Cerebellar cortex (tissue), 1 donor: ENCODE data around the gene MAP1LC3A.

Source experiments
- DNase-seq: peaks from one replicate; pipeline ENCODE4 v3.0.0-alpha.2; 2015; ENCODE audit warnings: low spot score

The MAP1LC3A gene

GRCh38 chr20:34529742-34530141 is 28.8 kb upstream of the MAP1LC3A start:
- DNase-seq, result no peak

GRCh38 chr20:34530342-34530741 is 28.2 kb upstream of the MAP1LC3A start:
- no peak for DNase-seq

DNA sequence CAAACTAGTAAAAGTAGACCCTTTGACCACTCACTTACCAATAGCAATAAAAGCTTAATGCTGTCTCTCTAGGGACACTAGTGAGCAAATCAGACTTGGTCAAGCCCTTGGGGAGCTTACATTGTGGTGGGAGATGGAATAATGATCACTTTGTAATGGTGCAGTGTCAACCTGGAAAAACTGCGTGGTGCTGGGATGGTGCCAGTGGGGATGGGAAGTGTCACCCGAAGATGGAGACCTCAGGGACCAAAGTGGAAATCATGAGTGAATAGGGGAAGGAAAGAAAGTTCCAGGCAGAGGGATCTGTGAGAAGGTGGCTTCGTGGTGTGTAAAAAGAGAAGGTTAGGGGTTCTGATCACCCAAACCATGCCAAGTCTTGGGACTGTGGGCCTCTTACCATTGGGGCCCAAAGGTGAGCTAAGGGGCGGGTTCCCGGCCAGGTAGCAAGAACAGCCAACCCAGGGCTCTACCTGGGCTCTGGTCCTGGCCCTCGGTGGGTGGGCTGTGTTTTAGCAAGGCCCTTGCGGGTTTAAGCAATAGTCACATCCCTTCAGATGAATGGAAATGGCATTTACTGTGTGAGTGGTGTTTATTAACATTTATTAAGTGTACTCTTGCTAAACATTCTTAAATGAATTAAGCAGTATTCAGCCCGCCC is 26.8 kb upstream of the MAP1LC3A start:
- no peak for DNase-seq

DNA sequence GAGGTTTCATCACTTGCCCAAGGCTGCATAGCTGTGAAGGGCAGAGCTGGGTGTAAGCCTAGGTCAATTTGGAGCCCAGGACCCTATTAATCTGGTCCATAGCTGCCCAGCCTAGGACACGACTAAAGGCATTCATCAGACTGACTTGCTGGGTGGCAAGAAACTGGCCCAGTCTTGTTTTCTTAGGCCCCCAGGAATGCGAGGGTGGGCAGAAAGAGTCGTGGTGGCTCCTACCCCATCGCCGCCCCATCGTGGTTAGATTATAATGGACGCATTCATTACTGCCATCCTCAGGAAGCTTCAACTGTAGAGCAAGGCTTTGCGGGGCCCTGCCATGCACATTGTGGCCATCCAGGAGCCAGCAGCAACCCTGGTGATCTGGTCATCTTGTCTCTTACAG is 26.2 kb upstream of the MAP1LC3A start:
- DNase-seq, result no peak

GRCh38 chr20:34532756-34533155 is 25.8 kb upstream of the MAP1LC3A start:
- DNase-seq, result no peak

DNA sequence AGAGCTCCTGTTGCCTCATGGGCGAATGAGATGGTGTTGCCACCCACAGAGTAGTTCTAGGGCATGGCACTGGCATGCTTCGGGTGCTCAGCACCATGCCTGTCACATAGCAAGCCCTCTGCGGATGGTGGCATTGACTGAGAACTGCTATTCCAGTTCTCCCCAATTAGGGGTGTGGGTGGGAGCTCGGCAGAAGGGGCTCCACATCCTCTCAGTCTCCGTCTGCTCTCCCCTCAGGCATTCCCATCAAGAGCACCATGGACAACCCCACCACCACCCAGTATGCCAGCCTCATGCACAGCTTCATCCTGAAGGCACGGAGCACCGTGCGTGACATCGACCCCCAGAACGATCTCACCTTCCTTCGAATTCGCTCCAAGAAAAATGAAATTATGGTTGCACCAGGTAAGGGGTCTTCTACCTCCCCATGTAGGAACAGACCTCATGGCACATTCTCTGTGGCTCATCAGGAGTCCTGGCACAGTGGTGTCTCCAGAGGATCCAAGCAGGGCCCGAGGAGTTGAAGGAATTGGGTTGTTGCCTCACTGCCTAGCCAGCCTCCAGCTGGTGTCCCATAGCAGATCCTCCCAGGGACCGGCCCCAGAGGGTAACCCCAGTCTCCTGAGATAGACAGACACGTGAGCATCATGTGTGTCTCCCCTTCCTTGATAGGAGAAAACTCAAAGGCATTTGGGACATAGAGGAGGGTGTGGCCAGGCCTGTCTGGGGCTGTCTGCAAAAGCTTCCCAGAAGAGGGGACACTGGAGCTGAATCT is 23.9 kb upstream of the MAP1LC3A start:
- no peak for DNase-seq

GRCh38 chr20:34535301-34535840 is 23.1 kb upstream of the MAP1LC3A start:
- no peak for DNase-seq

- DNase-seq, result no peak
Observed at GRCh38 chr20:34535857-34536256, 22.7 kb upstream of the MAP1LC3A start.

GRCh38 chr20:34536798-34537394 is 21.6 kb upstream of the MAP1LC3A start:
- peak; percentile 52 for DNase-seq

DNA sequence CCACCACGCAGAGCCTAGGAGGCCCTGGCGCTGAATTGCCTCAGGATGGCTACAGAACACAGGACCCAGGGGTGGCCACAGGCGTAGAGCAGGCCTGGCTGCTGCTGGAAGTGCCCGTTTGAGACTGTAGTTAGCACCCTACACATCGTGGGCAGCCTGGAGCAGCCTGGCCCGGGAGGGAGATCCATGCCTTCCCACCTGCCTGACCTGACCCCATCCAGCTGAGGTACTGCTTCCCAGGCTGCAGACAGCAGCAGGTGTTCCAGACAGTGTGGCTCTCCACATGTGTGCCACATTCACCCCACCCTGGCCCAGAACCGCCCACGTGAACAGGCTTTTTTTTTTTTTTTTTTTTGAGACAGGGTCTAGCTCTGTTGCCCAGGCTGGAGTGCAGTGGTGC is 20.9 kb upstream of the MAP1LC3A start:
- DNase-seq, result no peak

DNA sequence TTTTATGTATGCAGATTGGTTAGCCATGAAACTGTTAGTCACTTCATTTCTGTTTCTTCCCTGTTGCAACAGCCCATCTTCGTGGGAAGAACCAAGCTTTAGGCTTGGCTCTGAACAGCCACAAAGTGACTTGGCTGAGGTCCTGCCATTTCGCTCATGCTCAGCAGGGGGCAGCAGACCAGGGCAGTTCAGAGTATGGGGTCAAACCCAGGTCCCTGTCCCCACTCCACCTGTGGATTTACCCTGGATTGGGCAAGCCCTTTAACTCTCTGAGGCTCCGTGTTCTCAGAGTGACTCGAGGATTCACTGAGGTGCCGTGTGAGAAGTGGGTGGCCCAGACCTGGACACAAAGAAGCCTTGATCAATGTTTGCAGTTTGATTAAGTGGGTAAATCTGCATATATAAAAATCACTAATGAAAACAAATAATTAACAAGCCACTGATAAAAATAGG is 19.8 kb upstream of the MAP1LC3A start:
- peak; percentile 31 for DNase-seq

GRCh38 chr20:34539756-34540155 is 18.8 kb upstream of the MAP1LC3A start:
- no peak for DNase-seq

DNA sequence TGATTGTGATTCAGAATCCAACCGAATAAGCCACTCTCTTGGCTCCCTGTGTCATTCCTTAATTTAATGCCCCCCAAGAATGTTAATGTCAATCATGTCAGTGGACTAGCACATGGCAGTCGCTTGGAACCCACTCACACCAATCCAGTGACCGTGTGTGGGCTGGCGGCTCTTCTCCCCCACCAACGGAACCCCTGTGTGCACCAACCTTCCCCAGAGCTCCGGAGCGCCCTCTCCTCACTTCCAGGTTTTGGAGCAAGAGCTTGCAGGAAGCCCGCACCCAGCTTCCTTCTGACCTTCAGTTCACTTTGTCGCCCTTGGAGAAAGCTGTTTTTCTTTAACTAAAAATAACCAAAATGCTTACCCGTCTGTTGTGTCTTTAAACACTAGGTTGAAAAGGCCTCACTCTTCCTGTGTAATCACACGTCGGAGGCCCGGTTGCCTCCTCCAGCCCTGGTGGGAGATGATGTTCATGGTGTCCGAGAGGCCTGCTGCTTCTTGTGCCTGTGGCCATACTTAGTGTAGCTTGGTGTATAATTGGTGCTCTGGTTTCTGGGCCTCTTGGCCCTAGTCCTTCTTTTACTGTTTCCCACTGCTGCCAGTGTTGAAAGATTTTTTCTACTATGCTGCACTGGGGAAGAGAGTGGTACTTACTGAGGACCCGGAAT is 17.8 kb upstream of the MAP1LC3A start:
- DNase-seq, result no peak

DNA sequence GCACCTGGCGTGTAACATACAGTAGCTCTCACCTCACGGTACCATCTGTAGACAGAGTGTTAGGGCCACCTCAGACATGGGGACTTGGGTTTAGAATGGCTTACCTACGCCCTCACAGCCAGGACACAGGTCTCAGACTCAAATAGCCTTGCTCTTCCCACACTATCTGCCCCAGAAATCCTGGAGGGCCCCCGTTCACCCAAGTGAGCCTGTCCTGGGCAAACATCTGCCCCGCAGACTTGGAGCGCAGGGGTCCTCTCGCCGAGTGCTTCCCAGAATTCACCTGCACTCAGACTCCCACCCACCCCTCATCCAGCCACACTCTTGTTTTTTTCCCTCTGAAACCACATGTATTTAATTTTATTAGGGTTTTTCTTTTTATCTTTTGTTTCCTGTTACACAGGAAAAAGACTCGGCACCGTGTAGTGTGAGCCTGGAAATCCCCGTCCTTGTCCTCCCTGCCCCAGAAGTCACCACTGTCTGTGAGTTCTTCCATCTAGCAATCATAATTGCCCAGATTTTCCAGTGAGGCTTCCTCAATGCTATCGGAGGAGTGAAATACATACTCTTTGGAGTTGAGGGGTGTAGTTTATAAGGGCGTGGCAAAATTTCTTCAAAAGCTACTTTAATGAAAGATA is 17.1 kb upstream of the MAP1LC3A start:
- DNase-seq, result no peak

DNA sequence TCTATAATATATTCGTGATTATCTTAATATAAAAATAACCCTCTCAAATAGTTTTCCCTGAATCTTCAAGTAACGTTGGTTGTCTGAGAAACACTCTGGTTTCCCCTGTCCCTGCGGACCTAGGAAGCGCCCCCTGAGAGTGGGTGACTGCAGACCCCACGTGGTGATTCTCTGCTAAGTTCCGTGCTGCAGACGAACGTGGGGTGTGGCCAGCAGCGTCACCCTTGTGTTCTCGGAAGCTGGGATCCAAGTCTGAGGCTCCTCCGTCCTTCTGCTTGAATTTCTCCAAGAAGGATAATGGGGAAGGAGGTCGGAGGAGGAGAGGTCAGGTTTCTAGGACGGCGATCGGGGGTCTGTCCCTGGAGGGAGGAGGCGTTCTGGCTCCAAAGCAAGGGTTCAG is 16.6 kb upstream of the MAP1LC3A start:
- DNase-seq, result no peak

DNA sequence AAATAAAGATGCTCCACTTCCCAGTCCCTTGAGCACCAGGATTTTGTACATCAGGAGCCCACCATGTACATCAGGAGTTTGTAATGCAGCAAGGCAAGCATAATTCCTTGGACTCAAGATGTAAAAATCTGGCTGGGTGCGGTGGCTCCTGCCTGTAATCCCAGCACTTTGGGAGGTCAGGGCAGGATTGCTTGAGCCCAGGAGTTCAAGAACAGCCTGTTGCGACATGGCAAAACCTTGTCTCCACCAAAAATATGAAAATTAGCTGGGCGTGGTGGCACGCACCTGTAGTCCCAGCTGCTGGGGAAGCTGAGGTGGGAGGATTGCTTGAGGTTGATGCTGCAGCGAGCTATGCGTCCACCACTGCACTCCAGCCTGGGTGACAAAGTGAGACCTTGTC is 16.1 kb upstream of the MAP1LC3A start:
- DNase-seq, result no peak

DNA sequence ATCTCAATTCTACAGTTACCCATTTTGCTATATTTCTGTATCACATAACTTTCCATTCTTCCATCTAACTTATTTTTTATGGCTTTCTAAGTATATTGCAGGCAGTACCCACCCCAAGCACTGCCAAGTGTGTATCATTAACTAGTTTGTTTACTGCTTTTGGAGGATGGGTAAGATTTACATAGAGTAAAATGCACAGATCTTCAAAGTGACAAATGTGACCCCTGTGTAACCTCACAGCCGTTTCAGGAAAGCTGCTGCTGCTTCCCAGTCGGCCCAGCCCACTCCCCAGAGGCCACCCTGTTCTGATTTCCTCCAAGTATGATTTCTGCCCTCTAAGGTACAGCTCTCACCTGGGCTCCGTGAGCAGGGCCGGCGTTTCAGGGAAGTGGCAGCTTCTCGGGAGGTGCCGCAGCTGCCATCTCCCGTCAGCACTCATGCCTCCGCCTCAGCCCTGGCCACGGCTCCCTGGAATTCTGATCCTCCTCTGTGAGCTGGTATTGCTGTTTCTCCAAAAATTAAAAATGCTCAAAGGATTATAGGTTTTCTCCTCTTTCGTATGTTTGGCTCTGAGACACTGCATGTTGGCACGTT is 15.0 kb upstream of the MAP1LC3A start:
- peak; percentile 26 for DNase-seq

- peak; percentile 66 for DNase-seq
Observed at GRCh38 chr20:34544109-34544796, 14.3 kb upstream of the MAP1LC3A start.

GRCh38 chr20:34546751-34547181 is 11.8 kb upstream of the MAP1LC3A start:
- peak; percentile 84 for DNase-seq

DNA sequence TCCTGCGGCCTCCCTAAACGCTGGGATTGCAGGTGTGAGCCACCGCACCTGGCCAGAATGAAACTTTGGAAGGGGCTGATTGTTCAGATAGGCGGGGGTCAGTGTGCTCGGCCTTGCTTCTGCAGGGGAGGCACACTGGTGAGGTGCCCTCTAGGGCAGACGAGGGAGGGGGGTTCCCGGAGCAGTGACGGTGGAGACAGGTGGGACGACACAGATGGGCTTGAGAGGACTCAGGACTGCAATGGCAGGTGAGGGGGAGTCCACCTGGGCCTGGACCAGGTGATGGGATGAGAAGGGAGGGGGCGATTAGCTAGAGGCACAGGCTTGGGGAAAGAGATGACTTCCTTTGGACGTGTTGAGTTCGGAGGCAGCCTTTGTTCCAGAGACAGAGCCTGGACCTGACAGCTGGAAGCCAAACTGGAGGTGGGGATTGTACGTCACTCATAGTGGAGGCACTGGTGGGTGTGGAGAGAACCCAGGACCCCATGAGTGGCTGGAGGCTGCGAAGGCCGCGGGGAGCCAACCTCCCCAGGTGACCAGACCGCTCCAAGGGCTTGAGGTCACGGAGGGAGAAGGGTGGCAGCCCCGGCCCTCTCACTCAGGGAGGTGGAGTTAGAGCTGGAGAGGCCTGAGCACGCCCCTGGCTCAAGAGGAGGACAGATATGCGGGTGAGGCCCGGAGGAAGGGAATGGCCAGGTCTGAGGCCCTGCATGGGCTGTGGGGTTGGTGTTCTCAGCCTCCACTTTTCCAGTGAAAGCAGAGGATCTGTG is 10.5 kb upstream of the MAP1LC3A start:
- DNase-seq, result no peak
